ENCODE measurements around the gene REELD1.

Gene REELD1

GRCh38 chr4:146229406-146229805 is 15.1 kb downstream of the REELD1 start:
- no peak for DNase-seq

DNA sequence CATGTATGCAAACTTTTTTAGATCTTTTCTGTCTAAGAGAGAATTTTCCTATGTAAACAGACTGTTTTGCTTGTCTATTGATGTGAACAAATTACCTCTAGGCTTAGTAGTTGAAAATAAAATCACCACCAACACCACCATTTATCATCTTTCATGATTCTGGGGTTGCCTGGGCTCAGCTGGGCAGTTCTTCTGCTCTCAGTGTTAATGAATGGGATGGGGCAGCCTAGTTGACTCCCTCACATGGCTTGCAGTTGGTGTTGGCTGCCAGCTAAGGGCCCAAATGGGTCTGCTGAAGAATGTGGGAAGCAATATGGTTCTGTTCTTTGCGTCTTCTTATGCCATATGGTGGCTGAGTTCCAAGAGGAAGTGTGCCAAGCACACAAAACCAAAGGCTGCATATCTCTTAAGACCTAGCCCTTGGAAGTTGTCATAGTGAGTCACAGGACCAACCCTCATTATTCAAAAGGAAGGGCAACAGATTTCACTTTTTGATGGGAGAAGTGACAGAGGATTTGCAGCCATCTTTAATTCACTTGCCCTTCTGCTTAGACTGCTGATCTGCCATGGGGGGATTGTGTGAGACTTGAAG is 17.9 kb downstream of the REELD1 start:
- DNase-seq, result no peak

DNA sequence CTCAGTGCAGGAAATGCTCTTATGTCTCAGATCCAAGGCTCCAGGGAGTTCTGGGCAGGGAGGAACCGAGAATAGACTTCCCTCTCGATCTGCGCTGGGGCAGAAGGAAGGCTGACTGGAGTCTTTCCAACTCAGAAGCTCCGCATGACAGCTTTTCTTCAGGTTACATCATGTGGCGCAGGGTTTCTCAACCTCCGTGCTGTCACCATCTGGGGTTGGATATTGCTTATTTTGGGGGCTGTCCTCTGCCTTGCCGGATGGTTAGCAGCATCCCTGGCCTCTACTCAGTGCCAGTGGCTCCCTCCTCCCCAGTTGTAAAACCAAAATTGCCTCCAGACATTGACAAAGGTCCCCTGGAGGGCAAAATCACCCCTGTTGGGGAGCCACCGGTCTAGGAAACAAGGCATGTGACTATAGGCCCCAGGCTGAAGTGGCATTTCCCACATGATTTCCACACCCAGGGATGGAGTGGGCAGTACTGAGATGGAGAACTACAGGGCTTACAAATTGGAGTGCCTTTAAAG is 21.4 kb downstream of the REELD1 start:
- DNase-seq, result no peak

DNA sequence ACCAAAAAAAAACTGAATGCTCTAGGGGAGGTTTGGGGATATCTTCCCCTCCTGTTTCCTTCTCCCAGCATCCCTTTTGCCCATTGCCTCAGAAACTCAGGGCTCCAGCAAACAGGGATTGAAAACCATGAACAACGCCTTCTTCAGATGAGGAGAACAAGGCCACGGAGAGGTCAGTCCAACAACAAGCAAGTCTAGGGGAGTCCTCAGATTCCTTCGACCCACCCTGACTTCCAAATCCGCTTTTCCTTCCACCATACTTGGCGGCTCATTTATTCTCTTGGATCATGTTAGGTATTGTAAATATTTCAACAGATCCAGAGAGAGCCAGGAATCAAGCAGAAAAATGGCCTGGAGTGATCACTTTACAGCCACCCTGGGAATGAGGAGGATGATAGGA is 21.9 kb downstream of the REELD1 start:
- no peak for DNase-seq

DNA sequence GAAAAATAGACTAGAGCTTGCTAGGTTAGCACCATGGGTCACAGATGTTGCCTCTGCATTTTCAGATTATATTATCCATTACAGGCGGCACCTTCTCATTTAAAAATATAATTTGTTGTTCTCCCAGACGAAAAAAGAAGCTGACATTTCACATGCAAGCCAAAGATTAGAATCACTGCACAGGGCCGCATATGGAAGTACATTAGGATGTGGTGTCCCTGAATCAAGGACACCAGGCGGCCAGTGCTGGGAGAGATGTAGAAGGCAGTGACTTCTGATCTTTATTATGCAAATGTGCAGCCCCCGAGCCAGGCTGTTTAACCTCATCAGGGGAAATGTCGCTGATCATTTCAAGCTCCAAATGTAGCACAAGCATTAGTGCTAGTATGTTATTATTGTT is 22.8 kb downstream of the REELD1 start:
- no peak for DNase-seq

DNA sequence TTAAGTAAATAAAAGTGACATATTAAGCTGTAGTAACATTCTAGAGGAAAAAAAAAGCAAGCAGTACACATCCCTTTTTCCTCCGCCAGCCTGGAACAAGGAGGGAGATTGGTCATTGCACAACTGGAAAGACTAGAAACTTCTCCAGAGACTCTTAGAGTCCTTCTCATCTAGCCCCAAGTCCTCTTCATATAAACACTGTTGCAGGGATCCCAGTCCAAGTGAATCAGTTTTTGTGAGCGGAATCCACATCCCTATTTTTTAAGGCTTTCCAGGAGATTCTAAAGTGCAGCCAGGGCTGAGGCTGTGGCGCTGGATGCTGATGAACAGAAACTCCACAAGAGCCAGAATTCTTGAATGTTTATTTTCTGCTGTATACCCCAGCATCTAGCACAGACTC is 23.8 kb downstream of the REELD1 start:
- DNase-seq, result no peak

DNA sequence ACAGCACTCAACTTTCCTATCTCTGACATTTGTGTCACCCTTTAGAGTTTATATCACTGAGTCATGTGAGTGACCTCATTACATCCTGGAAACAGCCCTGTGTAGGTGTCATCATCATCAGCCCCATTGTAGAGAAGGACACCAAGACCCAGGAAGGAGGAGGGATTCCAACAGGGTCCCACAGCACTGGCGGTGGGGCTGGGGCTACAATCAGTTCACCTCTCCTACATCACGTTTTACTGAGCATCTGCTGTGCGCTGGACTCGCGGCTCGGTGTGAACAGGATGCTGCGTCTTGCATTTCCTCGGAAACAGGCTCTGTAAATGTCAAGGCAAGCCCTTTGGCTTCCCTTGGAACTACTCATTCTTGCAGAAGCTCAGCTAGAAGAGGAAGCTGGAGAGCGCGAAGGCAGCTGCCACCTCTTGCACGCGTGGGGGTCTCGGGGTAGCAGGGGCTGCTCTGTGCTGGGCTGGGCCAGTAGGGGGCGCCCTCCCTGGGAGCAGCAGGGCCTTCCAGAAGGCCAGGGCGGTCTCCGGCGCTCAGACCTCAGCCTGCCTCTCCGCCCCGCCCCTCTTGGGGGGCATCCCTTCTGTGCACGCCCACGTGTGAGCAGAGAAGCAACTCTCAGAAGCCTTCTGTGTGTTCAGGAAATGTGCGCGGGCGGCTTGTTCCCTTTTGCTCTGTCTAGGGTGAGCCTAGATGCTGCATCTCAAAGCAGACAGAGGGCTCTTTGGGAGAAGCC is 29.0 kb downstream of the REELD1 start:
- DNase-seq, result peak; percentile 90

GRCh38 chr4:146243883-146244277 is 29.5 kb downstream of the REELD1 start:
- DNase-seq, result no peak

GRCh38 chr4:146244496-146244895 is 30.2 kb downstream of the REELD1 start:
- no peak for DNase-seq

- no peak for DNase-seq
These were observed 30.9 kb downstream of the REELD1 start for GRCh38 chr4:146245246-146245645.

GRCh38 chr4:146245850-146246249 is 31.5 kb downstream of the REELD1 start:
- no peak for DNase-seq

DNA sequence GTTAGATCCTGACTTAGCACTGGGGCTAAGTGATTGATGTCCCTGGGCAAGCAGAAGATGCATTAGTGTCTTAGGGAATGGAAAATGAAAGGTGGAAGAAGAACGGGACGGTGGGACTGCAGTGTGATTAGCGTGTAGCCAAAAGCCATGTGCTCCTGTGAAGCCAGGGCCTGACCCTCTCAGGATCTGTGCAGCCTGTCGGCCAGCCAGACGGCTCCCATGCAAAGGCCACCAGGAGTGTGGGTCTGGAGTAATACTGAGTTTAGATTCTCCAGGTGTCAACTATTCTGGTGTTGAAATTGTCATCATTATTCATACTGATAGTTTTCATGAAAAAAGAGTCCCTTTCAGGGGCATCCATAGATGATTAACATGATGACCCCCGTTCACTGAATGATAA is 32.0 kb downstream of the REELD1 start:
- DNase-seq, result no peak

DNA sequence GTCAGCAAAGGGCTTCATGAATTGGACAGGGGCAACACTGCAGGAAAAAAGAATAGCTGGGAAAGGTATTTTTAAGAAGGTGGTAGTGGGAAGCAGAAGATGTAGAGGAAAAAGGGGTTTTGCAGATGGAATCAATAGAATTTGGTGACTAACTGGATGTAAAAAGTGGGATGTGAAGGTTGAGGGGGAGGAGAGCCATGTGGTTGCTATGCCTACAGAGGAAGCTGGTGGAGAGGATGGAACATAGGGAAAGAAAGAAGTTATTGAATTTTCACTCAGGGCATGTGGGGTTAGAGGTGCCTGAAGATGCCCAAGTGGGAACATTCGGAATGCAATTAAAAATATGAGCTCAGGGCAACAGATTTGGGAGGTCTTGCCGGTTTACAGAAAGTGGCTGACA is 33.0 kb downstream of the REELD1 start:
- no peak for DNase-seq

DNA sequence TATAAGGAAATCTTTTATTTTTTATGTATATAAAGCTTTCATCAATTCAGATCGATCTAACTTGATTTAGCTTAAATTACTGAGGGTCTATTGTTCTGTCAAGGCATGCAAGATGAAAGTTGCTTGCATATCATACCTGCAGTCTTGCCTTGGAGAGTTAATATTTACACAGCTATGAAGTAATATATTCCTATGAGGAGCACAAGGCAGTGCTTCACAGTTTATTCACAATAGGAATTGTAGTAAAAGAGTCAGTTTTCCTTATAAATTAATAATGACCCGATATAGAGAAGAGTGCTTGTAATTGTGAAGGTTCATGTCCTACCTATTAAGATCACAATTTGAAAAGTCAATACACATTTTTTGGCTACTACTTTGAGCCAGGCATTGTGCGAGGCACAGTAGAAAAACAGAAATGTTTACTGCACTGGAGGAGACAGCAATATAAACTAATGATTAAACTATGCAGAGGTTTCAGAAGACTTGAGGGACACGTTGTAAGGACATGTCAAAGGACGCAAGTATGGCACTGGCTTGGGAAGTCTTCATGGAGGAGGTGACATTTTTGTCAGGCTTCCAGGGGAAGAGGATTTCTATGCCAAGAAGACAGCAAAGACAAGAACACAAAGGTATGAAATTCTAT is 38.8 kb downstream of the REELD1 start:
- no peak for DNase-seq

DNA sequence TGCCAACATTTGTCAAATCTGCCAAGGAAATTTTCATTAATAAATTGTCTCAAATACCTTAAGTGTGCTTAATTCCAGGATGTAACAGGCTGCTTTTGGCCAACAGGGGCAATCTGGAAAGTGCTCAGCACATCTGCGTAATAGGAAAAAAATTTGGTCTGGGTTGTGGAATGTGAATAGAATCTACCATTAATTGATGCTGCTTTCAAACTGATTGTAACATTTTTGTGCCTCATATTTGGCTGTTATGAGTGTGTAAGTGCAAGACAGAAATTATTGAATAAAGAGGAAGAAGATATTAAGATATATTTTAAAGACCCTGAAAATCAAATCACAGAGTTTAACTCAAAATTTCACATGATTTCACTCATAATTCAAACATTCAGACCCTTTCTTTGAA is 41.1 kb downstream of the REELD1 start:
- no peak for DNase-seq

DNA sequence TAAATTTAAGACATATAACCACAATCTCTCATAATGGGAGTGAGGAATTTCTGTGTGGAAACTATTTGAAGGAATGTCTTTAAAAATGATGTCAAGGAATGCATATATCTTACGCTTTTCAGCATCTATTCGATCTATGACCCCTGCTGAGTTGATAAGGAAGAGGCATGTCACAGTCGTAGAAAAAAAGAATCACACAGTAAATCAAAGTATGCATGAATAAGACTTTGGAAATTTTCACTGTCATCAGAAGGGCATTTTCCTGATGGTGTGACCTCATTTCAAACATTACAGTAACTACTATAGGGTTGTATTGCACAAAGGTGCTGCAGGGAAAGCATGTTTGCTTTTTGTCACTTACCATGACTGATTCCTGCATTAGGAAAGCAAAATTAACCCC is 41.5 kb downstream of the REELD1 start:
- no peak for DNase-seq

- DNase-seq, result no peak
These were observed 42.0 kb downstream of the REELD1 start for GRCh38 chr4:146256328-146256727.

GRCh38 chr4:146257511-146257910 is 43.2 kb downstream of the REELD1 start:
- no peak for DNase-seq

DNA sequence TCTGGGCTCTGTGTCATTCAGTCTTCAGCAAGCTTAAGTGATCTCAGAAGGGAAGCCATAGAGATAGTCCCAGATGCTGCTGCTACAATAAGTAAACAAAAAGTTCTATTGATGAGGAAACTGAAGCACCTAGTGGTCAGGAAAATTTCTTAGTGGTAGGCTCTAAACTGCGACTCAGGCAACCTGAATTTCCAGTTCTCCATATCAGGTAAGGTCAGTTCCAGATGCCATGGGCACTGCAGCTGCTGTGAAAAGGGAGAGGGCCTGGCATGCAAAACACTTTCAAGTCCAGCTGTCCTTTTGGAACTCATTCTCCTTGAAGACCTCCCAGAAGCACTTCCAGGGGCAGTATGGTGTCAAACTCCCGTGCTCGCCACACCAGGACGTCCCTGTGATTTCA is 46.2 kb downstream of the REELD1 start:
- no peak for DNase-seq

GRCh38 chr4:146261041-146261440 is 46.7 kb downstream of the REELD1 start:
- DNase-seq, result no peak

DNA sequence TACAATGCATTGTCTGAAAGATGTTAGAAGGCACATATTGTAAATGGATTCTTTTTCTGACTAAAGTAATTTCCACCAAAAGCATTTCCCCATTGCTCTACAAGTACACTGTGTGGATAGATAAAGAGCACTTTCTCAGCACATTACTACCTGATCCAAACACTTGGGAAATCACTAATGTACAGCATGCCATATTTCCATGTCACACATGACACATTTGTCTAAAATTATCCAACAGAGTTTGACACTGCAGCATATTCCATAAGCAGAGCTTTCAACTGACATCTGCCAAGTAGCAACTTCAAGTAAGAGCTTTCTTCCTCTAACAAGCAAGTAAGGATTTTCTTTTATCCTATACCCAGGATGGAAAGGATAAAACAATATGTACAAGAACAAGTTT is 49.5 kb downstream of the REELD1 start:
- DNase-seq, result no peak

- DNase-seq, result no peak
These were observed 51.7 kb downstream of the REELD1 start for GRCh38 chr4:146265950-146266490.

DNA sequence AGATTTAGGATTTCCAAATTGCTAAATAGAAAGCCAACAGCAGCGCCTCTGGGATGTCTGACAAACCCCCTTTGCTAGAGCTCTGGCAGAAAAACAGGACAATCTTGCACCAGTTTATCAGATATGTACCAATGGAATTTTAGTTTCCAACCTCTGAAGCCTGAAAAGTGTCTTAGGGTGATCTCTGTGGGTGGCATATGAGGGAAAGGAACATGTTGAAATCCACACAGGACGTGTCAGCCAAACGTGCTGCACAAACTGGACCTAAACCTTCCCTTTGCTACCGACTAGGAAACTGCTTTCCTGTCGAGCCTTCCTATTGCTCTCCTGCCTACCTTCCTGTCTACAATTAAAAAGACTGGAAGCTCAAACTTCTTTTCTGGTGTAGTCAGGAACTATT is 53.5 kb downstream of the REELD1 start:
- DNase-seq, result no peak

GRCh38 chr4:146269228-146269653 is 54.9 kb downstream of the REELD1 start:
- no peak for DNase-seq

Data from activated CD8-positive, alpha-beta memory T cell treated with anti-CD3 and anti-CD28 coated beads, Interleukin-2, amount 50 U/mL, for 48 hours (primary cell).